HG03439 (cell line): ENCODE results near the gene FANCL.
"Not testable (repeated sequence)": the region's sequence is repeated elsewhere in the genome, so short reads cannot be mapped to it uniquely, and the experiment has no call there.

ENCODE experiments used
- ATAC-seq: cut with Tn5 transposase; IDR thresholded peaks from one replicate; pipeline ENCODE4 v1.9.1; 2021; ENCODE audit warnings: mild to moderate bottlenecking, moderate library complexity; ENCODE audit not compliant: unreplicated experiment

Gene FANCL

GRCh38 chr2:58240670-58241545, at the start of gene FANCL:
FANCL (minus strand) TSS chr2:58241325; CDS start chr2:58241313, 12 bp downstream.
- ATAC-seq, result peak; percentile 81

- no peak for ATAC-seq
Observed at GRCh38 chr2:58289029-58289428, 47.9 kb upstream of the FANCL start.

GRCh38 chr2:58283931-58284330, 42.8 kb upstream of the FANCL start:
- no peak for ATAC-seq

GRCh38 chr2:58275144-58275543, 34.0 kb upstream of the FANCL start:
- not testable (repeated sequence) for ATAC-seq

- ATAC-seq, result no peak
Observed at GRCh38 chr2:58271826-58272225, 30.7 kb upstream of the FANCL start.

- no peak for ATAC-seq
Observed at GRCh38 chr2:58268685-58269084, 27.6 kb upstream of the FANCL start.

- no peak for ATAC-seq
Observed at GRCh38 chr2:58266211-58266610, 25.1 kb upstream of the FANCL start.

- no peak for ATAC-seq
Observed at GRCh38 chr2:58261209-58261608, 20.1 kb upstream of the FANCL start.

- ATAC-seq, result not testable (repeated sequence)
Observed at GRCh38 chr2:58258456-58258855, 17.3 kb upstream of the FANCL start.

GRCh38 chr2:58251331-58252201, 10.4 kb upstream of the FANCL start:
- not testable (repeated sequence) for ATAC-seq

GRCh38 chr2:58241546-58241864, 380 bp upstream of the FANCL start:
- ATAC-seq, result no peak

GRCh38 chr2:58239243-58239925, 1.7 kb downstream of the FANCL start:
- no peak for ATAC-seq

- ATAC-seq, result no peak
Observed at GRCh38 chr2:58237741-58238140, 3.4 kb downstream of the FANCL start.

GRCh38 chr2:58235984-58236383, 5.1 kb downstream of the FANCL start:
- ATAC-seq, result no peak

- no peak for ATAC-seq
Observed at GRCh38 chr2:58235170-58235569, 6.0 kb downstream of the FANCL start.

GRCh38 chr2:58228299-58228698, 12.8 kb downstream of the FANCL start:
- no peak for ATAC-seq

- no peak for ATAC-seq
Observed at GRCh38 chr2:58227171-58227917, 13.8 kb downstream of the FANCL start.

- no peak for ATAC-seq
Observed at GRCh38 chr2:58221909-58222308, 19.2 kb downstream of the FANCL start.

- ATAC-seq, result no peak
Observed at GRCh38 chr2:58215429-58215828, 25.7 kb downstream of the FANCL start.

GRCh38 chr2:58210951-58211568, 30.1 kb downstream of the FANCL start:
- not testable (repeated sequence) for ATAC-seq
